GM12874 (cell line): ENCODE measurements around the gene KIAA1217.

ENCODE experiments used
- TF ChIP-seq, protein P1 (sequence below): IDR thresholded peaks from 2 replicates; pipeline ENCODE4 v1.5.1; 2011; ENCODE audit warnings: low read depth, mild to moderate bottlenecking, control low read depth, low read length, moderate library complexity; ENCODE audit not compliant: insufficient read depth

Gene KIAA1217

DNA sequence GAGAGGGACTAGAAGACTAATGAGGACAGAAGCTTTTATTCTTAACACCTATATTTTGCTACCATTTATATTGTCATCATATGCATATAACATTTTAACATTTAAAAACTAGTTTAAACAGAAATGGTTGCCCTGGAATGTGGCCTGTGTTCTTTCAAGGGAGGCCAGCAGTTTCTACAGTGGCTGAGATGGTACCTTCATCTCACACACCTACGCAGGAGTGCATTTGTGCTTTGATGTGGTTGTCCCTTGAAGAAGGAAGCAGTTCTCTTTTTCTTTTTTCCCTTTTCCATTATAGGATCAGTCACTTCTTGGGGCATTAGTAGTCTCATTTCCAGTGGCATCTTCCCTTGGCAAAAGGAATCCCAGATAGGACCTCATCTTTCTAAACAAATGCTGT is 38.9 kb downstream of the KIAA1217 start:
- TF ChIP-seq, protein P1, sequence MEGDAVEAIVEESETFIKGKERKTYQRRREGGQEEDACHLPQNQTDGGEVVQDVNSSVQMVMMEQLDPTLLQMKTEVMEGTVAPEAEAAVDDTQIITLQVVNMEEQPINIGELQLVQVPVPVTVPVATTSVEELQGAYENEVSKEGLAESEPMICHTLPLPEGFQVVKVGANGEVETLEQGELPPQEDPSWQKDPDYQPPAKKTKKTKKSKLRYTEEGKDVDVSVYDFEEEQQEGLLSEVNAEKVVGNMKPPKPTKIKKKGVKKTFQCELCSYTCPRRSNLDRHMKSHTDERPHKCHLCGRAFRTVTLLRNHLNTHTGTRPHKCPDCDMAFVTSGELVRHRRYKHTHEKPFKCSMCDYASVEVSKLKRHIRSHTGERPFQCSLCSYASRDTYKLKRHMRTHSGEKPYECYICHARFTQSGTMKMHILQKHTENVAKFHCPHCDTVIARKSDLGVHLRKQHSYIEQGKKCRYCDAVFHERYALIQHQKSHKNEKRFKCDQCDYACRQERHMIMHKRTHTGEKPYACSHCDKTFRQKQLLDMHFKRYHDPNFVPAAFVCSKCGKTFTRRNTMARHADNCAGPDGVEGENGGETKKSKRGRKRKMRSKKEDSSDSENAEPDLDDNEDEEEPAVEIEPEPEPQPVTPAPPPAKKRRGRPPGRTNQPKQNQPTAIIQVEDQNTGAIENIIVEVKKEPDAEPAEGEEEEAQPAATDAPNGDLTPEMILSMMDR = no peak

GRCh38 chr10:24249829-24250415 is 41.0 kb downstream of the KIAA1217 start:
- TF ChIP-seq, protein P1 = no peak

- TF ChIP-seq, protein P1 = no peak
Observed at GRCh38 chr10:24251547-24251946, 42.6 kb downstream of the KIAA1217 start.

GRCh38 chr10:24254180-24254579 is 45.2 kb downstream of the KIAA1217 start:
- TF ChIP-seq, protein P1 = no peak

DNA sequence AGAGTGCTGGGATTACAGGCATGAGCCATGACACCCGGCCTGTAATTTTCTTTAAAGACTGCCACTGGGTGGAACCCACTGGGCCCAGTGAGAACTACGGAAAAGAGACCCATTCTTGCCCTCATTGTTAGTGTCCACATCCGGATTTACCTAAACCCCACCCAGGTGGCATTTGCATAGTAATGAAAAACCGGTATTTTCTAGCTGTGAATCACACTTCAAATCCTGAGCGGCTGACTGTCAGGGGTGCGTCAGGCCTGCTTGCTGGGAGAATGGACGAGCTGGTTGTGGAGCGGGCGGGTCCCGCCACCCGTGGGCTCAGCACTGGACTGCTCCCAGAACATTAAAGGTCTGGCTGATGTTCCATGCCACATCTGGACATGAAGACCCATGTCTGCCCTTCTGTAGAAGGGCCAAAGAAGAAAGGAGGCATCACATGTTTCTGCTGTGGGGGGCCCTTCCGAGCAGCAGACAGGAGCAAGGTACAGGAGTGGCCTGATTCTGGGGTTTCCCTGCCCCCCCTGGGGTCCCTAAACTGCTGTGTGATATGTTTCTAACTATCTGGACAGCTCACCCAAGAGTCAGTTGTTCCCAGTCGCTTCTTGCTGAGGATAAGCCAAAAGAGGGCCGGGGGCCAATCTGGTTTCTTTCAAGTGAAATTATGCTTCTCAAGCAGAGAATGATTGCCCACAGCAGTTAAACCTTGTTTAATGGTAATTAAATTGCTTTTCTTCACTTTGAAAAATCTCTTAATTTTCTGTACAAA is 46.4 kb downstream of the KIAA1217 start:
- TF ChIP-seq, protein P1 = no peak

DNA sequence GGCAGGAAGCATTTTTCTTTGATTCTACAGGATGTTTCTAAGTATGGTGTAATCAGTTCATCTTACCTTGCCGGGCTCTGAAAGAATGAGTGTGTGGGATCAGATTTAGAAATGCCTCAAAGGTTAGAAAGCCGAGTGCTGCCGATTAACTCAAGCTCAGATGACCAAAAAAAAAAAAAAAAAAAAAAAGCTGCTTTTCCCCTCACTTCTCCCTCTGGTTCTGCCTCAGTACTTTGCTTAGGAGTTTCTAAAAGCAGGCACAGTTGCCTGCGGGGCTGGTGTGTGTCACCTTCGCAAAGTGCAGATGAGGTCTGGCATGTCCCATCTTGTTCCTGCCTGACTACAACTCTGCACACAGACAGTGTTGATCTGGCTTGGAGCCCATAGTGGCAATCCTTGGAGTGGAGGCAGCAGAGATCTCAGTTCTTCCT is 47.0 kb downstream of the KIAA1217 start:
- TF ChIP-seq, protein P1 = no peak

DNA sequence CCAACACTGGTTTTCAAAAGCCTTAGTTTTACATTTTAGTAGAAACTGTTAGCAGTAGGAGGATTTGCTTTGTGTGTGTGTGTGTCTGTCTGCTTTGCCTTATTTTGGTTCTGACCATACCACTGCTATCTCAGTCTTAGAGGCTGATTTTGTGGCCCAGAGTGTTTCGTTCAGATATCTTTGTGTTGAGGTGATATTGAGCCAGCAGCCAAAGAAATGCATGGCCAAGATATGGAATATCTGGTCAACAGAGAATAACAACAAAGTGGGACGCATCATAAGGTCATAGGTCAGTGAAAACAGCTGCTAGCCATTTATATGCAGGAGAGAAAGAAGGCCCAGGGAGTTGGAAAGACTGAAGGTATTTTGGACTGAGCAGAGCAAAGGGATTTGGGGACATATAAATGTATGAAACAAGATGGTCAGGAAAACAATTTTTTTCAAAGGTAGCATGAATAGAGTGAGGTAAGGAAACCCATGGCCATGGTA is 47.7 kb downstream of the KIAA1217 start:
- TF ChIP-seq, protein P1 = no peak
